ENCODE data around the gene LRFN5.
"Not testable (repeated sequence)": the region's sequence is repeated elsewhere in the genome, so short reads cannot be mapped to it uniquely, and the experiment has no call there.

The LRFN5 gene

GRCh38 chr14:41642789-41643188, 36.1 kb downstream of the LRFN5 start:
- Histone ChIP-seq H3K9ac (ENCODE audit: low read length) (no peak overlapping the region), H3K36me3 (ENCODE audit: control insufficient read depth, insufficient read depth, low read length) (no peaks in the 10 kb centered on the region), H3K4me1 (ENCODE audit: control insufficient read depth, insufficient read depth, low read length) (no peaks in the 10 kb centered on the region), H3K4me3 (ENCODE audit: low read length) (no peak overlapping the region), H3K9me3 (ENCODE audit: control insufficient read depth, low read length) (no peaks in the 10 kb centered on the region), H3K27me3 (ENCODE audit: control insufficient read depth, insufficient read depth, low read length) (no peaks in the 10 kb centered on the region)

GRCh38 chr14:41644606-41645005, 37.9 kb downstream of the LRFN5 start:
- Histone ChIP-seq H3K4me3 (ENCODE audit: low read length) (no peak overlapping the region), H3K9ac (ENCODE audit: low read length) (no peak overlapping the region), H3K36me3 (ENCODE audit: control insufficient read depth, insufficient read depth, low read length) (no peaks in the 10 kb centered on the region), H3K9me3 (ENCODE audit: control insufficient read depth, low read length) (no peaks in the 10 kb centered on the region), H3K4me1 (ENCODE audit: control insufficient read depth, insufficient read depth, low read length) (no peaks in the 10 kb centered on the region), H3K27me3 (ENCODE audit: control insufficient read depth, insufficient read depth, low read length) (no peaks in the 10 kb centered on the region)

DNA sequence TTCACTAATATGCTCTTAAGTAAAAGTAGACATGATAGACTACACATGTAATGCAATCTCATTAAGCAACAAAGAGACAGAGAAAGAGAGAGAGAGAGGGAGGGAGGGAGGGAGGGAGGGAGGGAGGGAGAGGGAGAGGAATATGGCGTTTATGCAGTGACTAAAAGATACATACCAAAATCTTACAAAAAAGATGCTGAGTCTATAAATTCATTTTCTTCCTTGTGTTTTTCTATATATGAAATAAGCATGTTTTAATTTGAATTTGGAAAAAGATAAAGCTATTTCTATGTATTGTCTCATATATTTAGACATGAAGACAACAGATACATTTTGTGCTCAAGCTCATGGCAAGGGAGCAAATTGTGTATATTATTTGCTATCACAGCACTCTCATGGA, 44.1 kb downstream of the LRFN5 start:
- H3K4me3 ChIP-seq (ENCODE audit: low read length), result no peak overlapping the region
- H3K27me3 ChIP-seq (ENCODE audit: control insufficient read depth, insufficient read depth, low read length), result no peaks in the 10 kb centered on the region
- H3K9ac ChIP-seq (ENCODE audit: low read length), result no peak overlapping the region
- no peaks in the 10 kb centered on the region for H3K4me1 ChIP-seq (ENCODE audit: control insufficient read depth, insufficient read depth, low read length)
- no peaks in the 10 kb centered on the region for H3K9me3 ChIP-seq (ENCODE audit: control insufficient read depth, low read length)
- H3K36me3 ChIP-seq (ENCODE audit: control insufficient read depth, insufficient read depth, low read length), result no peaks in the 10 kb centered on the region

GRCh38 chr14:41654196-41654595, 47.5 kb downstream of the LRFN5 start:
- no peaks in the 10 kb centered on the region for H3K9me3 ChIP-seq (ENCODE audit: control insufficient read depth, low read length)
- no peaks in the 10 kb centered on the region for H3K4me1 ChIP-seq (ENCODE audit: control insufficient read depth, insufficient read depth, low read length)
- no peak overlapping the region for H3K4me3 ChIP-seq (ENCODE audit: low read length)
- no peaks in the 10 kb centered on the region for H3K27me3 ChIP-seq (ENCODE audit: control insufficient read depth, insufficient read depth, low read length)
- no peak overlapping the region for H3K9ac ChIP-seq (ENCODE audit: low read length)
- H3K36me3 ChIP-seq (ENCODE audit: control insufficient read depth, insufficient read depth, low read length), result no peaks in the 10 kb centered on the region

GRCh38 chr14:41662780-41663472, 56.2 kb downstream of the LRFN5 start:
- no peak overlapping the region for H3K9ac ChIP-seq (ENCODE audit: low read length)
- no peaks in the 10 kb centered on the region for H3K36me3 ChIP-seq (ENCODE audit: control insufficient read depth, insufficient read depth, low read length)
- no peaks in the 10 kb centered on the region for H3K27me3 ChIP-seq (ENCODE audit: control insufficient read depth, insufficient read depth, low read length)
- no peaks in the 10 kb centered on the region for H3K4me1 ChIP-seq (ENCODE audit: control insufficient read depth, insufficient read depth, low read length)
- no peak overlapping the region for H3K4me3 ChIP-seq (ENCODE audit: low read length)
- H3K9me3 ChIP-seq (ENCODE audit: control insufficient read depth, low read length), result no peaks in the 10 kb centered on the region

- H3K4me1 ChIP-seq (ENCODE audit: control insufficient read depth, insufficient read depth, low read length), result no peaks in the 10 kb centered on the region
- H3K36me3 ChIP-seq (ENCODE audit: control insufficient read depth, insufficient read depth, low read length), result no peaks in the 10 kb centered on the region
- no peaks in the 10 kb centered on the region for H3K9me3 ChIP-seq (ENCODE audit: control insufficient read depth, low read length)
- no peak overlapping the region for H3K9ac ChIP-seq (ENCODE audit: low read length)
- no peaks in the 10 kb centered on the region for H3K27me3 ChIP-seq (ENCODE audit: control insufficient read depth, insufficient read depth, low read length)
- no peak overlapping the region for H3K4me3 ChIP-seq (ENCODE audit: low read length)
Measured at GRCh38 chr14:41663473-41663850, 56.8 kb downstream of the LRFN5 start.

GRCh38 chr14:41666301-41666700, 59.6 kb downstream of the LRFN5 start:
- Histone ChIP-seq H3K4me3 (ENCODE audit: low read length) (no peak overlapping the region), H3K27me3 (ENCODE audit: control insufficient read depth, insufficient read depth, low read length) (no peaks in the 10 kb centered on the region), H3K9me3 (ENCODE audit: control insufficient read depth, low read length) (no peaks in the 10 kb centered on the region), H3K4me1 (ENCODE audit: control insufficient read depth, insufficient read depth, low read length) (no peaks in the 10 kb centered on the region), H3K36me3 (ENCODE audit: control insufficient read depth, insufficient read depth, low read length) (no peaks in the 10 kb centered on the region), H3K9ac (ENCODE audit: low read length) (no peak overlapping the region)

DNA sequence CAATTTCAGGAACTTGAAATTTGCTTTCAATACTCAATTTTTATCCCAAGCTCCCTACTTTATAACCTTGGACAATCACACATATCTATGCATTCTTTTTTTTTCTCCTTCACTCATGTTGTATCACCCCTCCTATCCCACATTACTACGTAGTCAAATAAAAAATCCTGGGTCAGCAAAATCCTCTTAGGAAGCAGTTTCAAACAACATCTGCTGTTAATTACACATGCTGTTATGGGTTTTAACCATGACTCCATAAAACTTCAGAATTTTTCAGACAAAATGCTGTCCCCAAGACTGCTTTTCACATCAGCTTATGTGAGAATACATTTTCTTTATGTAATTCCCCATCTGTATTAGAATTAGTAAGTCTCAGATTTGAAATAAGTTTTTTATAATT, 61.7 kb downstream of the LRFN5 start:
- H3K9ac ChIP-seq (ENCODE audit: low read length), result no peak overlapping the region
- no peaks in the 10 kb centered on the region for H3K9me3 ChIP-seq (ENCODE audit: control insufficient read depth, low read length)
- no peaks in the 10 kb centered on the region for H3K4me1 ChIP-seq (ENCODE audit: control insufficient read depth, insufficient read depth, low read length)
- no peaks in the 10 kb centered on the region for H3K36me3 ChIP-seq (ENCODE audit: control insufficient read depth, insufficient read depth, low read length)
- H3K27me3 ChIP-seq (ENCODE audit: control insufficient read depth, insufficient read depth, low read length), result no peaks in the 10 kb centered on the region
- no peak overlapping the region for H3K4me3 ChIP-seq (ENCODE audit: low read length)

- not testable (repeated sequence) for H3K27me3 ChIP-seq (ENCODE audit: control insufficient read depth, insufficient read depth, low read length); H3K36me3 ChIP-seq (ENCODE audit: control insufficient read depth, insufficient read depth, low read length); H3K9me3 ChIP-seq (ENCODE audit: control insufficient read depth, low read length); H3K4me1 ChIP-seq (ENCODE audit: control insufficient read depth, insufficient read depth, low read length); H3K9ac ChIP-seq (ENCODE audit: low read length); H3K4me3 ChIP-seq (ENCODE audit: low read length)
Measured at GRCh38 chr14:41673601-41674000, 66.9 kb downstream of the LRFN5 start.

DNA sequence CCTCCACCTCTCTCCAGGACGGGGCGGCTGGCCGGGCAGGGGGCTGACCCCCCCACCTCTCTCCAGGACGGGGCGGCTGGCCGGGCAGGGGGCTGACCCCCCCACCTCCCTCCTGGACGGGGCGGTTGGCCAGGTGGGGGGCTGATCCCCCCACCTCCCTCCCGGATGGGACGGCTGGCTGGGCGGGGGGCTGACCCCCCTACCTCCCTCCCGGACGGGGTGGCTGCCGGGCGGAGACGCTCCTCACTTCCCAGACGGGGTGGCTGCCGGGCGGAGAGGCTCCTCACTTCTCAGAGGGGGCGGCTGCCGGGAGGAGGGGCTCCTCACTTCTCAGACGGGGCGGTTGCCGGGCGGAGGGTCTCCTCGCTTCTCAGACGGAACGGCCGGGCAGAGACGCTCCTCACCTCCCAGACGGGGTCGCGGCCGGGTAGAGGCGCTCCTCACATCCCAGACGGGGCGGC, 67.9 kb downstream of the LRFN5 start:
- H3K9ac ChIP-seq (ENCODE audit: low read length); H3K27me3 ChIP-seq (ENCODE audit: control insufficient read depth, insufficient read depth, low read length); H3K4me1 ChIP-seq (ENCODE audit: control insufficient read depth, insufficient read depth, low read length); H3K4me3 ChIP-seq (ENCODE audit: low read length); H3K36me3 ChIP-seq (ENCODE audit: control insufficient read depth, insufficient read depth, low read length); H3K9me3 ChIP-seq (ENCODE audit: control insufficient read depth, low read length): not testable (repeated sequence)

- Histone ChIP-seq H3K9me3 (ENCODE audit: control insufficient read depth, low read length) (no peaks in the 10 kb centered on the region), H3K36me3 (ENCODE audit: control insufficient read depth, insufficient read depth, low read length) (no peaks in the 10 kb centered on the region), H3K4me3 (ENCODE audit: low read length) (no peak overlapping the region), H3K27me3 (ENCODE audit: control insufficient read depth, insufficient read depth, low read length) (no peaks in the 10 kb centered on the region), H3K4me1 (ENCODE audit: control insufficient read depth, insufficient read depth, low read length) (no peaks in the 10 kb centered on the region), H3K9ac (ENCODE audit: low read length) (no peak overlapping the region)
Measured at GRCh38 chr14:41699486-41699885, 92.8 kb downstream of the LRFN5 start.

GRCh38 chr14:41718477-41719166, 111.9 kb downstream of the LRFN5 start:
- no peaks in the 10 kb centered on the region for H3K4me1 ChIP-seq (ENCODE audit: control insufficient read depth, insufficient read depth, low read length)
- H3K9ac ChIP-seq (ENCODE audit: low read length), result no peak overlapping the region
- H3K4me3 ChIP-seq (ENCODE audit: low read length), result no peak overlapping the region
- H3K9me3 ChIP-seq (ENCODE audit: control insufficient read depth, low read length), result no peaks in the 10 kb centered on the region
- no peaks in the 10 kb centered on the region for H3K27me3 ChIP-seq (ENCODE audit: control insufficient read depth, insufficient read depth, low read length)
- no peaks in the 10 kb centered on the region for H3K36me3 ChIP-seq (ENCODE audit: control insufficient read depth, insufficient read depth, low read length)
